HCT116 (cell line): ENCODE results near the gene DOCK9. TPM values are rescaled to one million over a fixed set of nuclear protein-coding genes. Genes with fewer than 3 reads are reported as not detected.

Source experiments
- ATAC-seq: fragments of 200-7000 bp; cut with Tn5 transposase; 2 replicates; pipeline ENCODE4 v1.9.1; 2020; ENCODE audit warnings: mild to moderate bottlenecking, moderate library complexity
- BruUV-seq: library from RNA; stranded (reverse); fragments of 400-500 nt; replicated peaks from 2 replicates; lab custom pipeline; 2021; lab: Mats Ljungman, UMichigan
- CTCF ChIA-PET: fragments of 300-600 bp; sonication (Branson Sonifier 250); formaldehyde crosslinking; loops from one replicate; lab custom pipeline; 2021; ENCODE audit warnings: antibody characterized with exemption; lab: Charles Lee
- POLR2A ChIA-PET: fragments of 300-600, 350-600 bp; sonication (Branson Sonifier 250); formaldehyde crosslinking; loops from one replicate; lab custom pipeline; 2021; ENCODE audit warnings: antibody characterized with exemption; lab: Charles Lee
- RAD21 ChIA-PET, 2 experiments: fragments of 300-600 bp; sonication (Branson Sonifier 250); formaldehyde crosslinking; loops; one replicate each; lab custom pipeline; 2023; ENCODE audit warnings: low total read pairs in 2 of 2; ENCODE audit not compliant: uncharacterized antibody in 2 of 2, unreplicated experiment in 2 of 2, low non-redundant PET in 1 of 2; lab: Charles Lee
- DNase-seq: peaks from one replicate; pipeline ENCODE4 v3.0.0-alpha.2; 2010; ENCODE audit warnings: low read depth, low spot score
- H2AFZ ChIP-seq: fragments of 200-600 bp; shearing (Covaris generic), sonication (generic); 2 replicates; pipeline ENCODE4 v1.6.1; 2017; ENCODE audit warnings: low read depth, mixed run types, mixed read lengths, antibody characterized with exemption, low read length; ENCODE audit not compliant: poor library complexity, severe bottlenecking
- H3K27ac ChIP-seq: 2 replicates; pipeline ENCODE4 v1.5.1; 2012; ENCODE audit warnings: low read depth, low read length
- H3K27me3 ChIP-seq: fragments of 200-600 bp; sonication (generic); 2 replicates; pipeline ENCODE4 v1.6.1; 2016; ENCODE audit warnings: mixed run types, low read length, mixed read lengths; ENCODE audit not compliant: insufficient read depth
- H3K36me3 ChIP-seq, 2 experiments: fragments of 200-500 bp in 1 of 2; fragments of 200-600 bp in 1 of 2; sonication (Bioruptor generic) in 1 of 2; sonication (generic) in 1 of 2; 2 replicates each; pipeline versions ENCODE4 v1.5.1 to v1.6.1; 2014 to 2016; ENCODE audit warnings: low read length in 2 of 2, inconsistent platforms in 1 of 2, mixed read lengths in 1 of 2, mixed run types in 1 of 2; ENCODE audit not compliant: insufficient read depth in 2 of 2, control insufficient read depth in 1 of 2
- H3K4me1 ChIP-seq, 2 experiments: fragments of 200-600 bp in 1 of 2; sonication (generic) in 1 of 2; 2 replicates each; pipeline versions ENCODE4 v1.5.1 to v1.6.1; 2012 to 2017; ENCODE audit warnings: low read length in 2 of 2, inconsistent platforms in 1 of 2, mild to moderate bottlenecking in 1 of 2, mixed read lengths in 1 of 2, mixed run types in 1 of 2, moderate library complexity in 1 of 2; ENCODE audit not compliant: insufficient read depth in 2 of 2, control insufficient read depth in 1 of 2
- H3K4me2 ChIP-seq: fragments of 200-600 bp; sonication (generic); 2 replicates; pipeline ENCODE4 v1.6.1; 2017; ENCODE audit warnings: mixed run types, low read length, mixed read lengths
- H3K4me3 ChIP-seq, 2 experiments: fragments of 200-600 bp in 1 of 2; sonication (generic) in 1 of 2; replicated peaks in 1 of 2; 2 replicates each; pipeline ENCODE4 v1.5.1; 2011 to 2016; ENCODE audit warnings: low read length in 2 of 2, control low read depth in 1 of 2, low read depth in 1 of 2, mild to moderate bottlenecking in 1 of 2, mixed read lengths in 1 of 2, mixed run types in 1 of 2
- H3K79me2 ChIP-seq: fragments of 200-600 bp; sonication (generic); 2 replicates; pipeline ENCODE4 v1.6.1; 2017; ENCODE audit warnings: mild to moderate bottlenecking, mixed run types, low read length, moderate library complexity, mixed read lengths; ENCODE audit not compliant: insufficient read depth
- H3K9ac ChIP-seq: fragments of 200-600 bp; sonication (generic); 2 replicates; pipeline ENCODE4 v1.6.1; 2016; ENCODE audit warnings: low read length, mixed read lengths
- H3K9me2 ChIP-seq: fragments of 200-600 bp; sonication (generic), shearing (Covaris generic); 2 replicates; pipeline ENCODE4 v1.6.1; 2017; ENCODE audit warnings: mixed run types, mild to moderate bottlenecking, moderate library complexity; ENCODE audit not compliant: insufficient read depth
- H3K9me3 ChIP-seq, 2 experiments: fragments of 200-500 bp in 1 of 2; fragments of 200-600 bp in 1 of 2; sonication (Bioruptor generic) in 1 of 2; sonication (generic) in 1 of 2; 2 replicates each; pipeline ENCODE4 v1.6.1; 2014 to 2017; ENCODE audit warnings: low read length in 2 of 2, mixed read lengths in 2 of 2, inconsistent platforms in 1 of 2, low read depth in 1 of 2, mild to moderate bottlenecking in 1 of 2, mixed run types in 1 of 2, moderate library complexity in 1 of 2; ENCODE audit not compliant: control insufficient read depth in 1 of 2, insufficient read depth in 1 of 2
- H4K20me1 ChIP-seq: fragments of 200-600 bp; sonication (generic), shearing (Covaris generic); 2 replicates; pipeline ENCODE4 v1.6.1; 2017; ENCODE audit warnings: mixed run types, mild to moderate bottlenecking, moderate library complexity; ENCODE audit not compliant: insufficient read depth
- CEBPB ChIP-seq: IDR thresholded peaks from 2 replicates; pipeline ENCODE4 v1.6.1; 2012; ENCODE audit warnings: low read depth
- EGR1 ChIP-seq: IDR thresholded peaks from 2 replicates; pipeline ENCODE4 v1.6.1; 2012; ENCODE audit warnings: low read depth
- ELF1 ChIP-seq: IDR thresholded peaks from 2 replicates; pipeline ENCODE4 v1.6.1; 2012; ENCODE audit warnings: low read depth, borderline replicate concordance
- FOSL1 ChIP-seq: IDR thresholded peaks from 2 replicates; pipeline ENCODE4 v1.6.1; 2012; ENCODE audit warnings: low read depth
- JUND ChIP-seq: IDR thresholded peaks from 2 replicates; pipeline ENCODE4 v1.6.1; 2012
- POLR2A ChIP-seq: IDR thresholded peaks from 2 replicates; pipeline ENCODE4 v1.7.0; 2011; ENCODE audit warnings: borderline replicate concordance; ENCODE audit not compliant: insufficient read depth, insufficient read length; ENCODE audit errors: extremely low read depth
- POLR2AphosphoS5 ChIP-seq: IDR thresholded peaks from 2 replicates; pipeline ENCODE4 v1.6.1; 2011; ENCODE audit warnings: mild to moderate bottlenecking, low read depth, low read length, moderate library complexity
- RAD21 ChIP-seq: IDR thresholded peaks from 2 replicates; pipeline ENCODE4 v1.6.1; 2012; ENCODE audit warnings: low read depth, mild to moderate bottlenecking
- REST ChIP-seq: IDR thresholded peaks from 2 replicates; pipeline ENCODE4 v1.6.1; 2012; ENCODE audit warnings: low read depth
- SIN3A ChIP-seq: IDR thresholded peaks from 2 replicates; pipeline ENCODE4 v1.6.1; 2012; ENCODE audit warnings: low read depth
- SRF ChIP-seq: IDR thresholded peaks from 2 replicates; pipeline ENCODE4 v1.6.1; 2012; ENCODE audit warnings: low read depth
- ZBTB33 ChIP-seq: IDR thresholded peaks from 2 replicates; pipeline ENCODE4 v1.6.1; 2011; ENCODE audit warnings: mild to moderate bottlenecking, low read length, moderate library complexity; ENCODE audit not compliant: insufficient replicate concordance; ENCODE audit errors: extremely low read depth
- ZFX ChIP-seq: fragments of 450-650 bp; IDR thresholded peaks from 2 replicates; pipeline ENCODE4 v1.6.1; 2017
- ZNF274 ChIP-seq: fragments of 200-500 bp; sonication (Bioruptor generic); IDR thresholded peaks from 2 replicates; pipeline ENCODE4 v1.6.1; 2014; ENCODE audit warnings: mild to moderate bottlenecking, low read depth, low read length, inconsistent platforms
- intact Hi-C: fragments of 100-400 bp; cut with micrococcal nuclease; formaldehyde crosslinking; loops from 2 replicates; pipeline ENCODE4 v1.10.0; 2022
- total RNA-seq: library from RNA; stranded (reverse); gene quantifications from one replicate; pipeline ENCODE4 v1.2.1, GENCODE V29; 2021; ENCODE audit not compliant: unreplicated experiment

DOCK9 gene
- total RNA-seq, 1 experiment from 2014 or later: 58.8 TPM

GRCh38 chr13:98810746-98811145 lies 167.1 kb downstream of the DOCK9 start:
- no peak overlapping the region for H3K4me2 ChIP-seq
- H3K9ac ChIP-seq: no peak overlapping the region
- no peak overlapping the region for H2AFZ ChIP-seq
- H3K4me3 ChIP-seq: no peak overlapping the region
- no peak for TF ChIP-seq POLR2A
- TF ChIP-seq ZBTB33: no peak
- TF ChIP-seq REST: no peak
- TF ChIP-seq EGR1: no peak
- TF ChIP-seq JUND: no peak
- no peak for TF ChIP-seq SRF
- no peak for TF ChIP-seq ZNF274
- no peak for TF ChIP-seq RAD21
- TF ChIP-seq CEBPB: no peak
- TF ChIP-seq POLR2AphosphoS5: no peak
- TF ChIP-seq ZFX: no peak
- no peak for TF ChIP-seq ELF1
- no peak for TF ChIP-seq FOSL1
- no peak for TF ChIP-seq SIN3A
- TF ChIP-seq, all 23 proteins: peak for 0
- no peaks in the 10 kb centered on the region for H3K27me3 ChIP-seq
- no peak overlapping the region for H3K27ac ChIP-seq
- BruUV-seq: no TSS peak
- DNase-seq (no peak), ATAC-seq (no peak)
- RAD21 ChIA-PET: no interaction called here
- CTCF ChIA-PET: no interaction called here
- H3K79me2 ChIP-seq: no peaks in the 10 kb centered on the region
- H3K9me2 ChIP-seq: no peaks in the 10 kb centered on the region
- H3K4me1 ChIP-seq: peaks cover 0 to 9% of the 10 kb centered on the region in 2 experiments; a peak in 2 of 4 replicates
- POLR2A ChIA-PET: no interaction called here
- no peaks in the 10 kb centered on the region for H4K20me1 ChIP-seq
- no peaks in the 10 kb centered on the region for H3K9me3 ChIP-seq
- intact Hi-C loops: no loop called here
- H3K36me3 ChIP-seq: no peaks in the 10 kb centered on the region; a peak in 2 of 4 replicates
